SHP77 (cell line): Measurements from ENCODE around the gene KCNC1.

Experiments used
- DNase-seq, 2 experiments: peaks; one replicate each; lab custom pipeline; 2025; lab: John Stamatoyannopoulos, UW

The KCNC1 gene

GRCh38 chr11:17827006-17827405 is 92.4 kb downstream of the KCNC1 start:
- DNase-seq = no peak

- no peak for DNase-seq
Observed at GRCh38 chr11:17828311-17828751, 93.8 kb downstream of the KCNC1 start.

GRCh38 chr11:17831228-17831627 is 96.6 kb downstream of the KCNC1 start:
- no peak for DNase-seq

- no peak for DNase-seq
Observed at GRCh38 chr11:17831883-17832282, 97.3 kb downstream of the KCNC1 start.
